Uterus (tissue), 4 donors: ENCODE measurements around the gene HOXD10. TPM values are rescaled to one million over a fixed set of nuclear protein-coding genes. Genes with fewer than 3 reads are reported as not detected.

Source experiments
- DNase-seq, 2 donors: peaks; one replicate each; pipeline ENCODE4 v3.0.0-alpha.2; 2019 to 2020
- H3K27ac ChIP-seq, 2 donors: fragments of 200-600 bp; sonication (generic); 1 replicate in 1 of 2; 2 replicates in 1 of 2; pipeline ENCODE4 v1.5.1; 2016 to 2018
- H3K27me3 ChIP-seq, 2 donors: fragments of 200-600 bp; sonication (generic); one replicate each; pipeline ENCODE4 v1.5.1; 2018 to 2019; ENCODE audit warnings: control low read depth in 1 of 2
- H3K36me3 ChIP-seq, 2 donors: fragments of 200-600 bp; sonication (generic); one replicate each; pipeline ENCODE4 v1.5.1; 2019; ENCODE audit warnings: control low read depth in 1 of 2
- H3K4me1 ChIP-seq, 2 donors: fragments of 200-600 bp; sonication (generic); one replicate each; pipeline ENCODE4 v1.5.1; 2018 to 2019; ENCODE audit warnings: control low read depth in 1 of 2
- H3K4me3 ChIP-seq, 2 donors: fragments of 200-600 bp; sonication (generic); 1 replicate in 1 of 2; 2 replicates in 1 of 2; pipeline ENCODE4 v1.5.1; 2018 to 2019; ENCODE audit warnings: mild to moderate bottlenecking in 1 of 2
- H3K9me3 ChIP-seq, 2 donors: fragments of 200-600 bp; sonication (generic); one replicate each; pipeline ENCODE4 v1.5.1; 2019; ENCODE audit warnings: control low read depth in 1 of 2
- CTCF ChIP-seq, 4 experiments: fragments of 200-600 bp in 2 of 4; fragments of 450-650 bp in 2 of 4; sonication (generic) in 2 of 4; IDR thresholded peaks; one replicate each; pipeline ENCODE4 v1.5.1; 2016 to 2019; ENCODE audit warnings: antibody characterized with exemption in 4 of 4, mild to moderate bottlenecking in 2 of 4, moderate library complexity in 1 of 4
- POLR2A ChIP-seq, 2 donors: fragments of 450-650 bp; IDR thresholded peaks; one replicate each; pipeline ENCODE4 v1.6.1; 2016; ENCODE audit warnings: antibody characterized with exemption in 2 of 2, mild to moderate bottlenecking in 1 of 2, moderate library complexity in 1 of 2
- intact Hi-C: fragments of 100-400 bp; cut with DNase I; formaldehyde crosslinking; loops from one replicate; pipeline ENCODE4 v1.15.1; 2023; ENCODE audit warnings: low total_unique reads
- total RNA-seq, 4 donors: library from RNA; depleted of rRNA in 3 of 4; stranded (reverse); fragments of >200 nt in 3 of 4; gene quantifications; one replicate each; pipeline versions ENCODE4 v1.1.0 to v1.2.4, GENCODE V29; 2014 to 2023
- donor health status: DM: yes; HTN: yes; CAD: no.

HOXD10 gene
- total RNA-seq, 4 donors from 2014 or later, result 6.8 to 81.0 (median 53.6) TPM

- intact Hi-C loops, result loop anchor here (5.0 to 10.0 kb wide), 3 partner anchors 510 to 1137 kb away; partner anchors contain the start of gene NFE2L2
- Histone ChIP-seq H3K4me1 (no peaks in the 10 kb centered on the region), H3K9me3 (no peaks in the 10 kb centered on the region), H3K36me3 (no peaks in the 10 kb centered on the region), H3K27me3 (no peaks in the 10 kb centered on the region), H3K4me3 (peak overlapping the region; percentile 62 to 78), H3K27ac (peak overlapping the region; percentile 98 to 99)
- no peak for DNase-seq
- TF ChIP-seq POLR2A (IDR thresholded peaks at IDR 0.05), result no peak
- TF ChIP-seq CTCF (IDR thresholded peaks at IDR 0.05), result peak in 1 of 4 experiments; percentile 3
Observed at GRCh38 chr2:176127774-176128072, 11.1 kb downstream of the HOXD10 start.

GRCh38 chr2:176128172-176128981 is 11.8 kb downstream of the HOXD10 start:
- TF ChIP-seq POLR2A (IDR thresholded peaks at IDR 0.05) (no peak), CTCF (IDR thresholded peaks at IDR 0.05) (no peak)
- Histone ChIP-seq H3K36me3 (no peaks in the 10 kb centered on the region), H3K4me1 (no peaks in the 10 kb centered on the region), H3K27ac (peak overlapping the region; percentile 98 to 99), H3K9me3 (no peaks in the 10 kb centered on the region), H3K4me3 (peak overlapping the region; percentile 62 to 78), H3K27me3 (no peaks in the 10 kb centered on the region)
- intact Hi-C loops, result loop anchor here (5.0 to 10.0 kb wide), 3 partner anchors 509 to 1136 kb away; partner anchors contain the start of gene NFE2L2
- DNase-seq, result peak; percentile 48 to 53

- Histone ChIP-seq H3K4me3 (peak within 1 kb of the TSS; percentile 62 to 78), H3K36me3 (no peaks in the 10 kb centered on the region), H3K4me1 (peaks cover 0 to 3% of the 10 kb centered on the region in 2 donors), H3K9me3 (no peaks in the 10 kb centered on the region), H3K27ac (peak within 1 kb of the TSS; percentile 98 to 99), H3K27me3 (no peaks in the 10 kb centered on the region)
- intact Hi-C loops, result loop anchor here (5.0 to 10.0 kb wide), 3 partner anchors 508 to 1136 kb away; partner anchors contain the start of gene NFE2L2
- DNase-seq, result peak; percentile 88 to 91
- TF ChIP-seq CTCF (IDR thresholded peaks at IDR 0.05) (no peak), POLR2A (IDR thresholded peaks at IDR 0.05) (peak; percentile 70 to 80)
Observed at GRCh38 chr2:176128982-176129796, 12.6 kb downstream of the HOXD10 start, which contains the start of gene HOXD8. HOXD8 (plus strand) TSS chr2:176129705; CDS start chr2:176130367, 662 bp downstream.

- H3K27me3 ChIP-seq, result no peaks in the 10 kb centered on the region
- H3K4me3 ChIP-seq, result peak overlapping the region; percentile 62 to 78
- peaks cover 0 to 9% of the 10 kb centered on the region in 2 donors for H3K4me1 ChIP-seq
- no peak for DNase-seq
- H3K27ac ChIP-seq, result peak overlapping the region; percentile 98 to 99
- intact Hi-C loops, result loop anchor here (5.0 to 10.0 kb wide), 3 partner anchors 508 to 1135 kb away; partner anchors contain the start of gene NFE2L2
- H3K9me3 ChIP-seq, result no peaks in the 10 kb centered on the region
- TF ChIP-seq CTCF (IDR thresholded peaks at IDR 0.05) (no peak), POLR2A (IDR thresholded peaks at IDR 0.05) (peak in 1 of 2 donors; percentile 7)
- H3K36me3 ChIP-seq, result no peaks in the 10 kb centered on the region
Observed at GRCh38 chr2:176129813-176130146, 13.2 kb downstream of the HOXD10 start.
